ENCODE measurements around the gene SALL2.

DNA sequence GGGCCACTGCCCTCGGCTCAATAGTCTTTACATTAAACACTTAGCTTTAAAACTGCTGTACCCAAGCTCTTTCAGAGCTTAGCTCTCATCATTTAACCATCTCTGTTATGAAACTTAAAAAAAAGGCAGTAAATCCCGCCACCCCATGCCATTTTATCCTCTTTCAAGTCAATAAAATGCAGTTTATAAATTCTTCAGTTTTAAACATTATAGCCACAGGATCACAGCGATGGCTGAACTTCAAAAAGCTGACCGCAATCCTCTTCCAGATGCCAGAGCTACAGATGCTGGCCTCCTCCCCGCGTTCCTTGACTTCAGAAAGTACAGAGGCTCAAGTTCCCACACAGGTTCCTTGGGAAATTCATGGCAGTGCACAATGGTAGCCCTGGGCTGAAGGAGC lies 49.5 kb upstream of the SALL2 start:
- TF ChIP-seq, protein P1, sequence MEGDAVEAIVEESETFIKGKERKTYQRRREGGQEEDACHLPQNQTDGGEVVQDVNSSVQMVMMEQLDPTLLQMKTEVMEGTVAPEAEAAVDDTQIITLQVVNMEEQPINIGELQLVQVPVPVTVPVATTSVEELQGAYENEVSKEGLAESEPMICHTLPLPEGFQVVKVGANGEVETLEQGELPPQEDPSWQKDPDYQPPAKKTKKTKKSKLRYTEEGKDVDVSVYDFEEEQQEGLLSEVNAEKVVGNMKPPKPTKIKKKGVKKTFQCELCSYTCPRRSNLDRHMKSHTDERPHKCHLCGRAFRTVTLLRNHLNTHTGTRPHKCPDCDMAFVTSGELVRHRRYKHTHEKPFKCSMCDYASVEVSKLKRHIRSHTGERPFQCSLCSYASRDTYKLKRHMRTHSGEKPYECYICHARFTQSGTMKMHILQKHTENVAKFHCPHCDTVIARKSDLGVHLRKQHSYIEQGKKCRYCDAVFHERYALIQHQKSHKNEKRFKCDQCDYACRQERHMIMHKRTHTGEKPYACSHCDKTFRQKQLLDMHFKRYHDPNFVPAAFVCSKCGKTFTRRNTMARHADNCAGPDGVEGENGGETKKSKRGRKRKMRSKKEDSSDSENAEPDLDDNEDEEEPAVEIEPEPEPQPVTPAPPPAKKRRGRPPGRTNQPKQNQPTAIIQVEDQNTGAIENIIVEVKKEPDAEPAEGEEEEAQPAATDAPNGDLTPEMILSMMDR (IDR thresholded peaks at IDR 0.05): no peak
- TF ChIP-seq EP300 (IDR thresholded peaks at IDR 0.05) (no peak), POLR2A (IDR thresholded peaks at IDR 0.05) (no peak)

All from gastroesophageal sphincter (tissue), 3 donors.